Heart right ventricle (tissue), 16 donors: ENCODE data around the gene ATR. TPM values are rescaled to one million over a fixed set of nuclear protein-coding genes. Genes with fewer than 3 reads are reported as not detected.
"Not testable (repeated sequence)": the region's sequence is repeated elsewhere in the genome, so short reads cannot be mapped to it uniquely, and the experiment has no call there.

ENCODE experiments used
- ATAC-seq, 8 donors: fragments of 200-7000 bp; cut with Tn5 transposase; one replicate each; pipeline ENCODE4 v1.9.1; 2020; ENCODE audit warnings: mild to moderate bottlenecking in 8 of 8, moderate library complexity in 8 of 8, moderate number of reproducible peaks in 1 of 8
- DNase-seq, 2 donors: peaks; one replicate each; pipeline ENCODE4 v3.0.0-alpha.2; 2020
- H3K27ac ChIP-seq, 10 donors: fragments of 200-600 bp; sonication (generic) in 2 of 10; one replicate each; pipeline versions ENCODE4 v1.5.0 to v1.8.0; 2020 to 2022; ENCODE audit warnings: mild to moderate bottlenecking in 3 of 10
- H3K27me3 ChIP-seq, 7 donors: fragments of 200-600 bp; one replicate each; pipeline ENCODE4 v1.8.0; 2021 to 2022; ENCODE audit warnings: mild to moderate bottlenecking in 2 of 7
- H3K36me3 ChIP-seq, 9 donors: fragments of 200-600 bp; sonication (generic) in 1 of 9; one replicate each; pipeline versions ENCODE4 v1.5.0 to v1.8.0; 2020 to 2022; ENCODE audit warnings: mild to moderate bottlenecking in 2 of 9
- H3K4me1 ChIP-seq, 9 donors: fragments of 200-600 bp; sonication (generic) in 1 of 9; one replicate each; pipeline versions ENCODE4 v1.5.0 to v1.8.0; 2020 to 2022; ENCODE audit warnings: mild to moderate bottlenecking in 4 of 9
- H3K4me3 ChIP-seq, 10 donors: fragments of 200-600 bp; sonication (generic) in 2 of 10; one replicate each; pipeline versions ENCODE4 v1.5.0 to v1.8.0; 2020 to 2022; ENCODE audit warnings: mild to moderate bottlenecking in 7 of 10, moderate library complexity in 2 of 10
- H3K9me3 ChIP-seq, 11 donors: fragments of 200-600 bp in 10 of 11; sonication (generic) in 2 of 11; one replicate each; pipeline versions ENCODE4 v1.5.0 to v1.8.0; 2013 to 2022; ENCODE audit warnings: mild to moderate bottlenecking in 2 of 11, control low read depth in 1 of 11, moderate library complexity in 1 of 11
- CTCF ChIP-seq, 9 donors: fragments of 200-600 bp; sonication (generic) in 2 of 9; IDR thresholded peaks; one replicate each; pipeline versions ENCODE4 v1.5.0 to v1.8.0; 2021 to 2022; ENCODE audit warnings: antibody characterized with exemption in 9 of 9, mild to moderate bottlenecking in 5 of 9, moderate library complexity in 1 of 9
- WGBS, 2 donors: extraction: QIAGEN DNeasy Blood & Tissue Kit; methylation state at CpG; one replicate each; pipeline ENCODE4 v1.1.7; 2013; ENCODE audit warnings: inconsistent platforms in 1 of 2; 5-methylcytosine and 5-hydroxymethylcytosine counted together
- intact Hi-C, 10 donors: fragments of 100-400 bp; cut with DNase I; formaldehyde crosslinking; loops; one replicate each; pipeline versions ENCODE4 v1.11.1 to v1.14.2; 2022
- polyA plus RNA-seq, 2 donors: library from polyadenylated mRNA; stranded (reverse); fragments of 200-250 nt; gene quantifications; one replicate each; pipeline ENCODE4 v1.2.3, GENCODE V29; 2013
- total RNA-seq, 10 donors: library from RNA; stranded (reverse); fragmentation: NEBNext Ultra II Directional in 3 of 10; extraction: Animal tissue kit (Norgen Biotek cat#: 25700) in 3 of 10; gene quantifications; one replicate each; pipeline versions ENCODE4 v1.2.1 to v1.2.4, GENCODE V29; 2021 to 2023
- donor health status: Arrhythmogenic right ventricular cardiomyopathy.
- donor health status: ischemic (EF 13 %, LVEDD 7.1; RV severe dilation, severe dysfunction).
- donor health status: healthy with polysubstance abuse.
- donor health status: DM: no; HTN: yes; CAD: no.
- donor health status: DM: no; HTN: no; CAD: no.
- donor health status: ischemic (EF 25% LVEDD 6.9; RV normal size, moderate dysfunction).
- donor health status: ischemic (EF 25% LVEDD 5.7; RV mildly dilated, moderate dysfunction).
- donor health status: healthy.
- donor health status: DM: yes; HTN: yes; CAD: no.
- donor health status: Ischemic cardiomyopathy.
- donor health status: ischemic (EF 35%, LVEDD 5.7; RV mildly dilated, moderate dysfunction).
- donor health status: nonischemic (EF 11% LVEDD 7.7; RV severe dilation, severe dysfunction).
- donor health status: DM: yes; HTN: yes; CAD: no.
- donor health status: PGD.
- donor health status: ischemic (EF 29% LVEDD 5.4; RV normal size, mild dysfunction).
- donor health status: nonischemic (EF 23%, LVEDD 6.1; RV moderate dilation, normal function).

ATR gene
- total and polyA plus RNA-seq, 12 donors, result 4.8 to 19.7 (median 10.8) TPM

- TF ChIP-seq CTCF (IDR thresholded peaks at IDR 0.05), result no peak
Observed at GRCh38 chr3:142447852-142448823, 130.4 kb downstream of the ATR start, which contains the start of gene XRN1. Gene XRN1 (minus strand): TSS chr3:142448037. CDS start chr3:142447944, 93 bp downstream.

DNA sequence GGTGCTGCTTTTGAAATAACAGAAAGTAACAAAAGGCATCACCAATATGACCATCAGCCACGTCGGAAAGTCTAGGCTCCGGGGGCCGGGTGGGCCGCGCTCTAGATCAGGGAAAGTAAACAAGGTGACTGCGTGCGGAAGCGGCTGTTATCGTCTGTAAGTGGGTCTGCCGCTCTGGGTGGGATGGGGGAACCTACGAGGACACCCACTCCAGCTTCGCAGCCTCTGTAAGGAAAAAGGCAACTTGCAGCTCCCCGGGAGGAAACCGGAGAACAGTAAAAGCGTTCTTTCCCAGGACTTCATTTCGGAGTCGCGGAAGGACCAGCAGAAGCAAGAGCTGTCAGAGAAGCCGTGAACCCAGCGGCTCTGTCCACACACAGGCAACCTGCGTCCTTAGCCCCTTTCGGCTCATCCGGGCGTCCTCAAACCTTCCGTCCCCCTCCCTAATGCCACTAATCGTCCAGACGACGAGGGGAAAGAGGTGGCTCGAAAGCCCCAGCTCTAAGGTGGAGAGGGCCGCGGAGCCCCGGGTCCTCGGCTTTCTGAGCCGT, 131.2 kb downstream of the ATR start:
- peak overlapping the region; percentile 66 to 99 (median 90) for H3K4me3 ChIP-seq
- 0% methylated on average over 35 of the region's 35 CpGs for WGBS, 2 donors
- no peaks in the 10 kb centered on the region for H3K27me3 ChIP-seq
- DNase-seq, result peak; percentile 19 to 23
- peak; percentile 35 to 72 (median 58) for ATAC-seq
- H3K4me1 ChIP-seq, result peaks cover 0 to 48% (median 32%) of the 10 kb centered on the region in 9 donors
- no peak for TF ChIP-seq CTCF (IDR thresholded peaks at IDR 0.05)
- no peaks in the 10 kb centered on the region for H3K9me3 ChIP-seq
- intact Hi-C loops, result no loop called here
- peak overlapping the region; percentile 81 to 99 (median 95) for H3K27ac ChIP-seq
- H3K36me3 ChIP-seq, result peaks cover 0 to 29% (median 0%) of the 10 kb centered on the region in 9 donors

More at GRCh38 chr3:142447852-142448823, 130.4 kb downstream of the ATR start, which contains the start of gene XRN1:
- peaks cover 0 to 37% (median 4%) of the 10 kb centered on the region in 9 donors for H3K36me3 ChIP-seq
- peaks cover 0 to 46% (median 32%) of the 10 kb centered on the region in 9 donors for H3K4me1 ChIP-seq
- H3K9me3 ChIP-seq, result no peaks in the 10 kb centered on the region
- intact Hi-C loops, result no loop called here
- DNase-seq, result peak; percentile 97
- H3K27me3 ChIP-seq, result no peaks in the 10 kb centered on the region
- peak; percentile 100 for ATAC-seq
- 7% methylated on average over 52 of the region's 52 CpGs for WGBS, 2 donors
- H3K4me3 ChIP-seq, result peak within 1 kb of the TSS; percentile 66 to 99 (median 90)
- H3K27ac ChIP-seq, result peak within 1 kb of the TSS; percentile 81 to 99 (median 95)

GRCh38 chr3:142445816-142446254, 132.7 kb downstream of the ATR start:
- intact Hi-C loops, result no loop called here
- DNase-seq (no peak), ATAC-seq (no peak)
- H3K27me3 ChIP-seq, result no peaks in the 10 kb centered on the region
- peaks cover 0 to 56% (median 32%) of the 10 kb centered on the region in 9 donors for H3K4me1 ChIP-seq
- no peak for TF ChIP-seq CTCF (IDR thresholded peaks at IDR 0.05)
- H3K36me3 ChIP-seq, result peaks cover 0 to 14% (median 0%) of the 10 kb centered on the region in 9 donors
- WGBS, 2 donors, result 74 to 80% methylated on average over 6 of the region's 6 CpGs
- H3K4me3 ChIP-seq, result peak overlapping the region in 5 of 10 donors; percentile 66 to 99 (median 94)
- no peaks in the 10 kb centered on the region for H3K9me3 ChIP-seq
- H3K27ac ChIP-seq, result peak overlapping the region in 1 of 10 donors; percentile 99

DNA sequence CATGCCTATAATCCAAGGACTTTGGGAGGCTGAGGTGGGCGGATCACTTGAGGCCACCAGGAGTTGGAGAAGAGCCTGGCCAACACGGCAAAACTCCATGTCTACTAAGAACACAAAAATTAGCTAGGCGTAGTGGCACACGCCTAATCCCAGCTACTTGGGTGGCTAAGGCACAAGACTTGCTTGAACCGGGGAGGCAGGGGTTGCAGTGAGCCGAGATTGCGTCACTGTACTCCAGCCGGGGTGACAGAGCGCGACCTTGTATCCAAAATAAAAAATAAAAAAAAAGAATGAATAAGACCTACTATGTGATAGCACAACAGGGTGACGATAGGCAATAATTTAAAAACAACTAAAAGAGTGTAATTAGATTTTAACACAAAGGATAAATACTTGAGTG, 134.2 kb downstream of the ATR start:
- Histone ChIP-seq H3K27ac (no peak overlapping the region), H3K4me1 (peaks cover 0 to 56% (median 32%) of the 10 kb centered on the region in 9 donors), H3K4me3 (no peak overlapping the region), H3K27me3 (no peaks in the 10 kb centered on the region), H3K9me3 (no peaks in the 10 kb centered on the region), H3K36me3 (no peaks in the 10 kb centered on the region)
- no peak for TF ChIP-seq CTCF (IDR thresholded peaks at IDR 0.05)
- intact Hi-C loops, result no loop called here
- no peak for DNase-seq
- WGBS, 2 donors, result 98 to 99% methylated on average over 11 of the region's 11 CpGs
- no peak for ATAC-seq

DNA sequence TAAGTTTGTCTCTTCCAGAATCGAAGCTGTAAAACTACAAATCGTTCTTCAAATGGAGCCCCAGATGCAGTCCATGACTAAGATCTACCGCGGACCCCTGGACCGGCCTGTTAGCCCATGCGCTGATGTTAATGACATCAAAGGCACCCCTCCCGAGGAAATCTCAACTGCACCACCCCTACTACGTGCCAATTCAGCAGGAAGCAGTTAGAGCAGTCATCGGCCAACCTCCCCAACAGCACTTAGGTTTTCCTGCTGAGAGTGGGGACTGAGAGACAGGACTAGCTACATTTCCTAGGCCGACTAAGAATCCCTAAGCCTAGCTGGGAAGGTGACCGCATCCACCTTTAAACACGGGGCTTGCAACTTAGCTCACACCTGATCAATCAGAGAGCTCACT, 135.5 kb downstream of the ATR start:
- H3K4me1 ChIP-seq, result peaks cover 0 to 49% (median 29%) of the 10 kb centered on the region in 9 donors
- intact Hi-C loops, result not testable (repeated sequence)

DNA sequence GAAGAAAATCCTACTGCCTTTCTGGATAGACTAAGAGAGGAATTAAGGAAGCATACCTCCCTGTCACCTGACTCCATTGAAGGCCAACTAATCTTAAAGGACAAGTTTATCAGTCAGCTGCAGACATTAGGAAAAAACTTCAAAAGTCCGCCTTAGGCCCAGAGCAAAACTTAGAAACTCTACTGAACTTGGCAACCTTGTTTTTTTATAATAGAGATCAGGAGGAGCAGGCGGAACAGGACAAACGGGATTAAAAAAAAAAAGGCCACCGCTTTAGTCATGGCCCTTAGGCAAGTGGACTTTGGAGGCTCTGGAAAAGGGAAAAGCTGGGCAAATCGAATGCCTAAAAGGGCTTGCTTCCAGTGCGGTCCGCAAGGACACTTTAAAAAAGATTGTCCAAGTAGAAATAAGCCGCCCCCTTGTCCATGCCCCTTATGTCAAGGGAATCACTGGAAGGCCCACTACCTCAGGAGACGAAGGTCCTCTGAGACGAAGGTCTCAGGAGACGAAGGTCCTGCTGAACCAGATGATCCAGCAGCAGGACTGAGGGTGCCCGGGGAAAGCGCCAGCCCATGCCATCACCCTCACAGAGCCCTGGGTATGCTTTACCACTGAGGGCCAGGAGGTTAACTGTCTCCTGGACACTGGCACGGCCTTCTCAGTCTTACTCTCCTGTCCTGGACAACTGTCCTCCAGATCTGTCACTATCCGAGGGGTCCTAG, 138.9 kb downstream of the ATR start:
- H3K4me3 ChIP-seq, ATAC-seq, intact Hi-C loops, DNase-seq, H3K27me3 ChIP-seq, H3K9me3 ChIP-seq, H3K27ac ChIP-seq: not testable (repeated sequence)
- H3K4me1 ChIP-seq, result peaks cover 0 to 25% (median 6%) of the 10 kb centered on the region in 9 donors
- H3K36me3 ChIP-seq, result peaks cover 0 to 12% (median 0%) of the 10 kb centered on the region in 9 donors
- WGBS, 2 donors, result 91% methylated on average over 15 of the region's 15 CpGs

More for the DNA sequence above, 135.5 kb downstream of the ATR start:
- H3K27ac ChIP-seq, ATAC-seq, H3K36me3 ChIP-seq, H3K4me3 ChIP-seq, DNase-seq, H3K9me3 ChIP-seq, H3K27me3 ChIP-seq: not testable (repeated sequence)
- 96 to 98% methylated on average over 12 of the region's 12 CpGs for WGBS, 2 donors
